GM23338 (cell line): ENCODE results near the gene RARRES2. TPM values are rescaled to one million over a fixed set of nuclear protein-coding genes. Genes with fewer than 3 reads are reported as not detected.
A peak's percentile ranks its signal among the peaks of the same experiment; 100 is the strongest.

Experiments
- ATAC-seq: fragments of 200-7000 bp; cut with Tn5 transposase; 3 replicates; pipeline ENCODE4 v1.9.1; 2020
- DNase-seq: peaks from one replicate; pipeline ENCODE4 v3.0.0-alpha.2; 2015; ENCODE audit warnings: low spot score
- H2AFZ ChIP-seq: fragments of 200-600 bp; sonication (generic); 2 replicates; pipeline ENCODE4 v1.8.0; 2016; ENCODE audit warnings: antibody characterized with exemption, mild to moderate bottlenecking, moderate library complexity
- H3F3A ChIP-seq: fragments of 200-600 bp; sonication (generic); replicated peaks from 2 replicates; pipeline ENCODE4 v1.8.0; 2017; ENCODE audit warnings: antibody characterized with exemption, mixed run types, low read depth
- H3K27ac ChIP-seq: fragments of 200-600 bp; sonication (generic); 2 replicates; pipeline ENCODE4 v1.6.1; 2016; ENCODE audit warnings: low read depth
- H3K27me3 ChIP-seq: fragments of 200-600 bp; sonication (generic); 2 replicates; pipeline ENCODE4 v1.8.0; 2016; ENCODE audit warnings: mild to moderate bottlenecking, mixed run types, moderate library complexity; ENCODE audit not compliant: insufficient read depth
- H3K36me3 ChIP-seq: fragments of 200-600 bp; sonication (generic); 2 replicates; pipeline ENCODE4 v1.8.0; 2016; ENCODE audit warnings: mild to moderate bottlenecking; ENCODE audit not compliant: insufficient read depth
- H3K4me1 ChIP-seq: fragments of 200-600 bp; sonication (generic); 2 replicates; pipeline ENCODE4 v1.8.0; 2016; ENCODE audit warnings: mild to moderate bottlenecking, moderate library complexity; ENCODE audit not compliant: insufficient read depth
- H3K4me2 ChIP-seq: fragments of 200-600 bp; sonication (generic); 2 replicates; pipeline ENCODE4 v1.7.1; 2017; ENCODE audit warnings: mixed run types
- H3K4me3 ChIP-seq: fragments of 200-600 bp; sonication (generic); 2 replicates; pipeline ENCODE4 v1.6.1; 2016; ENCODE audit warnings: mixed run types
- H3K79me2 ChIP-seq: fragments of 200-600 bp; sonication (generic); replicated peaks from 2 replicates; pipeline ENCODE4 v1.8.0; 2017; ENCODE audit warnings: mild to moderate bottlenecking; ENCODE audit not compliant: insufficient read depth
- H3K9me2 ChIP-seq: fragments of 200-600 bp; sonication (generic); 2 replicates; pipeline ENCODE4 v1.8.0; 2017; ENCODE audit not compliant: insufficient read depth
- H4K20me1 ChIP-seq: fragments of 200-600 bp; sonication (generic); replicated peaks from 2 replicates; pipeline ENCODE4 v1.8.0; 2017; ENCODE audit warnings: mild to moderate bottlenecking; ENCODE audit not compliant: insufficient read depth
- H3K27ac Mint-ChIP-seq: 2 replicates; pipeline ENCODE4 v1.8.0; 2020; ENCODE audit warnings: inconsistent platforms, mild to moderate bottlenecking, moderate library complexity, mixed read lengths
- H3K27me3 Mint-ChIP-seq: 3 replicates; pipeline ENCODE4 v1.8.0; 2022; ENCODE audit warnings: low read depth, mild to moderate bottlenecking, moderate library complexity, mixed read lengths, inconsistent platforms; ENCODE audit not compliant: insufficient read depth, poor library complexity
- H3K36me3 Mint-ChIP-seq: 3 replicates; pipeline ENCODE4 v1.8.0; 2021; ENCODE audit warnings: low read depth, mild to moderate bottlenecking, inconsistent platforms, moderate library complexity, mixed read lengths
- H3K4me1 Mint-ChIP-seq: 3 replicates; pipeline ENCODE4 v1.8.0; 2020; ENCODE audit warnings: mild to moderate bottlenecking, inconsistent platforms, mixed read lengths
- H3K4me3 Mint-ChIP-seq: 3 replicates; pipeline ENCODE4 v1.8.0; 2021; ENCODE audit warnings: moderate library complexity, mild to moderate bottlenecking, inconsistent platforms, mixed read lengths
- H3K9me3 Mint-ChIP-seq: 3 replicates; pipeline ENCODE4 v1.8.0; 2020; ENCODE audit warnings: moderate library complexity, mild to moderate bottlenecking, inconsistent platforms, mixed read lengths
- CREB1 ChIP-seq: fragments of 250-450 bp; sonication (Bioruptor Pico); IDR thresholded peaks from 2 replicates; pipeline ENCODE4 v1.5.0; 2020; ENCODE audit warnings: low read depth, mild to moderate bottlenecking, moderate library complexity
- CTCF ChIP-seq, 2 experiments: fragments of 200-600 bp in 1 of 2; sonication (generic) in 1 of 2; conservative IDR thresholded peaks; 2 replicates each; pipeline versions ENCODE4 v1.5.1 to v1.6.1; 2016 to 2017; ENCODE audit warnings: antibody characterized with exemption in 2 of 2, low read depth in 2 of 2, mild to moderate bottlenecking in 2 of 2, moderate library complexity in 1 of 2
- ETS1 ChIP-seq: IDR thresholded peaks from 2 replicates; pipeline ENCODE4 v1.6.1; 2016; ENCODE audit warnings: antibody characterized with exemption
- EZH2 ChIP-seq: fragments of 200-600 bp; sonication (generic); IDR thresholded peaks from one replicate; pipeline ENCODE4 v1.8.0; 2017; ENCODE audit warnings: antibody characterized with exemption, mild to moderate bottlenecking, low read depth; ENCODE audit not compliant: unreplicated experiment
- EZH2phosphoT487 ChIP-seq: fragments of 200-600 bp; sonication (generic); IDR thresholded peaks from one replicate; pipeline ENCODE4 v1.8.1; 2018; ENCODE audit warnings: antibody characterized with exemption; ENCODE audit not compliant: unreplicated experiment
- JUNB ChIP-seq: IDR thresholded peaks from one replicate; pipeline ENCODE4 v1.6.1; 2016; ENCODE audit warnings: antibody characterized with exemption; ENCODE audit not compliant: unreplicated experiment
- NANOG ChIP-seq: IDR thresholded peaks from 2 replicates; pipeline ENCODE4 v1.6.1; 2016; ENCODE audit warnings: antibody characterized with exemption, borderline replicate concordance
- POLR2AphosphoS5 ChIP-seq: IDR thresholded peaks from 2 replicates; pipeline ENCODE4 v1.6.1; 2016; ENCODE audit warnings: antibody characterized with exemption, low read depth
- REST ChIP-seq: IDR thresholded peaks from one replicate; pipeline ENCODE4 v1.6.1; 2018; ENCODE audit warnings: antibody characterized with exemption; ENCODE audit not compliant: unreplicated experiment
- STAT1 ChIP-seq: IDR thresholded peaks from one replicate; pipeline ENCODE4 v1.6.1; 2016; ENCODE audit warnings: antibody characterized with exemption; ENCODE audit not compliant: unreplicated experiment
- ZNF114 ChIP-seq: fragments of 250-450 bp; sonication (Bioruptor Pico); IDR thresholded peaks from 2 replicates; pipeline ENCODE4 v1.5.0; 2020; ENCODE audit warnings: mild to moderate bottlenecking, moderate library complexity
- ZNF331 ChIP-seq: fragments of 250-450 bp; sonication (Bioruptor Pico); IDR thresholded peaks from 2 replicates; pipeline ENCODE4 v1.5.0; 2020; ENCODE audit warnings: low read depth, mild to moderate bottlenecking, moderate library complexity
- polyA plus RNA-seq: library from polyadenylated mRNA; unstranded; fragments of >200 nt; fragmentation: Nextera tagmentation; extraction: Ambion mirVana; gene quantifications from 2 replicates; pipeline ENCODE4 v1.2.1, GENCODE V29; 2016
- total RNA-seq: library from RNA; depleted of rRNA; stranded (reverse); fragments of >200 nt; shearing (Covaris generic); gene quantifications from 2 replicates; pipeline ENCODE4 v1.2.3, GENCODE V29; 2014

Gene RARRES2
- total and polyA plus RNA-seq, 2 experiments from 2014 or later: 169 to 314 TPM

GRCh38 chr7:150371996-150372270 is 30.5 kb upstream of the RARRES2 start:
- Histone ChIP-seq H3K27ac (no peak overlapping the region), H3K4me1 (peaks cover 48% of the 10 kb centered on the region), H3F3A (peaks cover 28% of the 10 kb centered on the region), H3K79me2 (peaks cover 46% of the 10 kb centered on the region), H3K4me3 (no peak overlapping the region), H3K4me2 (no peak overlapping the region), H4K20me1 (peaks cover 5% of the 10 kb centered on the region), H3K36me3 (0 out of 2 replicates have a peak, but pooled peaks cover 3% of the 10 kb centered on the region), H3K27me3 (no peaks in the 10 kb centered on the region), H3K9me2 (no peaks in the 10 kb centered on the region), H2AFZ (no peak overlapping the region)
- DNase-seq (no peak), ATAC-seq (peak; percentile 0; the same call in 2 of the 3 replicates)
- Mint-ChIP-seq H3K27me3 (peaks cover 33% of the 10 kb centered on the region), H3K4me3 (no peak overlapping the region), H3K27ac (no peak overlapping the region), H3K9me3 (no peaks in the 10 kb centered on the region), H3K36me3 (peaks cover 58% of the 10 kb centered on the region), H3K4me1 (peaks cover 63% of the 10 kb centered on the region)
- no peak for TF ChIP-seq STAT1
- no peak for TF ChIP-seq CREB1 (CRISPR knock-in tag)
- TF ChIP-seq JUNB: no peak
- TF ChIP-seq POLR2AphosphoS5: no peak
- TF ChIP-seq ZNF331 (CRISPR knock-in tag): no peak
- no peak for TF ChIP-seq ETS1
- no peak for TF ChIP-seq CTCF (conservative IDR thresholded peaks at IDR 0.05; ENCODE audit: low read depth in 2 of 2)
- no peak for TF ChIP-seq REST
- no peak for TF ChIP-seq EZH2
- no peak for TF ChIP-seq NANOG
- no peak for TF ChIP-seq ZNF114 (CRISPR knock-in tag)
- TF ChIP-seq EZH2phosphoT487: no peak
